Activated CD4-positive, alpha-beta T cell treated with anti-CD3 and anti-CD28 coated beads, Interleukin-10, Interleukin-2, amounts not matched to agents 100 ng/mL and 50 ng/mL, durations not matched to agents 16 hours and 8 hours (primary cell): ENCODE results near the gene PPFIA3.
"Not testable (repeated sequence)": the region's sequence is repeated elsewhere in the genome, so short reads cannot be mapped to it uniquely, and the experiment has no call there.

Experiments used
- DNase-seq: peaks from one replicate; pipeline ENCODE4 v3.0.0-alpha.2; 2020

PPFIA3 gene

DNA sequence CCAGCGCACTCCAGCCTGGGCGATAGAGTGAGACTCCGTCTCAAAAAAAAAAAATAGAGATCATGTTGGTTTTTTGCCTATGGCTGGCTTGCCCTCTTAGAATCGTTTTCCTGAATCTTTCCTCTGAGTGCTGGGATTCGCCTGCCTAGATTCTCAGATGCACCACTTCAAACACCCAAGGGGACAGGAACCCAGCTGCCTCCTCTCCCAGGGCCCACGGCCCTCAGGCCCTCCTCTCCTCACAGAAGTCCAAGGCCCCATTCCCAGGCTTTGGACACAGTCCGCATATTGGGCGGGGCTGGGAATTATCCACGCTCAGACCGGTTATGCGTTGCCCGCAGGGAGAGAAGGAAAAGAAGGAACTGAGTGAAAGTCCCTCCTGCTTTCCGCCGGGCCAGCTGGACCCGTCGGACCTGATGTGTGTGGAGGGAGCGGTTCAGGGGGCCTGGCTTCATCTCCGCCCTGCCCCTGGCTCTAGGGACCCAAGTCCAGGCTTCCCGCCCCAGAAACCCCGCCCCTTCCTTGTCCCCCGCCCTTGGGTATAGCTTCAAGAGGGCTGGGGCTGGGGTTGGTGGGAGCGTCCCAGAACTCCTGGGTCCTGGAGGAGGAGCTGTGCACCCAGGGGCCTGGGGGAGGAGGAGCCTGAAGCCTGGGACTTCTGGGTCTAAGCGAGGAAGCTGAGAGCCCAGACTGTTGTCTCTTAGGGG, 5.8 kb downstream of the PPFIA3 start:
- no peak for DNase-seq

DNA sequence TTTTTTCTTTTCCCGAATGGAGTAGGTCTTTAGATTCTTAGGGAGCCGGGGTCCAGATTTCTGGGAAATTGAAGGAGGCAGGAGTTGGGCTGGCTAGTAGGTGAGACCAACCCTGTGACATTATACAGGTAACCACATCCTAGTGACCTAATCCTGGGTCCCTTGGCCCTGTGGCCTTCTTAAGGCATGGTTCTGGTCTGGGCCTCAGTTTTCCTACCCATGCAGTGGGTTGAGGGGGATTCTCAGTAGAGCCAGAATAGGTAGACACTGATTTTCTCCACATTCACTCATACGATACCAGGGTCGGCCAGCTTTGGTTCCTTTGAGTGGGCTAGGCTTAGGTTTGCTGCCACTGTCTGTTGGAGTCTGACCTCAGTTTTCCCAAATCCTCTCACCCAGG, 7.2 kb downstream of the PPFIA3 start:
- DNase-seq = no peak

DNA sequence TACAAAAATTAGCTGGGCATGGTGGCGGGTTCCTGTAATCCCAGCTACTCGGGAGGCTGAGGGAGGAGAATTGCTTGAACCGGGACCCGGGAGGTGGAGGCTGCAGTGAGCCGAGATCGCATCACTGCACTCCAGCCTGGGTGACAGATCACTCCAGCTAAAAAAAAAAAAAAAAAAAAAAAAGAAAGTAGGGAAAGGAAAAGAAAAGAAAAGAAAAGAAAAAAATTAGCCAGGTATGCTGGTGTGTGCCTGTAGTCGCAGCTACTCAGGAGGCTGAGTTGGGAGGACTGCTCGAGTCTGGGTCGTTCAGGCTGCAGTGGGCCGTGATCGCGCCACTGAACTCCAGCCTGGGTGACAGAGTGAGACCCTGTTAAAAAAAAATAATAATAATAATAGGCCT, 7.9 kb downstream of the PPFIA3 start:
- not testable (repeated sequence) for DNase-seq

DNA sequence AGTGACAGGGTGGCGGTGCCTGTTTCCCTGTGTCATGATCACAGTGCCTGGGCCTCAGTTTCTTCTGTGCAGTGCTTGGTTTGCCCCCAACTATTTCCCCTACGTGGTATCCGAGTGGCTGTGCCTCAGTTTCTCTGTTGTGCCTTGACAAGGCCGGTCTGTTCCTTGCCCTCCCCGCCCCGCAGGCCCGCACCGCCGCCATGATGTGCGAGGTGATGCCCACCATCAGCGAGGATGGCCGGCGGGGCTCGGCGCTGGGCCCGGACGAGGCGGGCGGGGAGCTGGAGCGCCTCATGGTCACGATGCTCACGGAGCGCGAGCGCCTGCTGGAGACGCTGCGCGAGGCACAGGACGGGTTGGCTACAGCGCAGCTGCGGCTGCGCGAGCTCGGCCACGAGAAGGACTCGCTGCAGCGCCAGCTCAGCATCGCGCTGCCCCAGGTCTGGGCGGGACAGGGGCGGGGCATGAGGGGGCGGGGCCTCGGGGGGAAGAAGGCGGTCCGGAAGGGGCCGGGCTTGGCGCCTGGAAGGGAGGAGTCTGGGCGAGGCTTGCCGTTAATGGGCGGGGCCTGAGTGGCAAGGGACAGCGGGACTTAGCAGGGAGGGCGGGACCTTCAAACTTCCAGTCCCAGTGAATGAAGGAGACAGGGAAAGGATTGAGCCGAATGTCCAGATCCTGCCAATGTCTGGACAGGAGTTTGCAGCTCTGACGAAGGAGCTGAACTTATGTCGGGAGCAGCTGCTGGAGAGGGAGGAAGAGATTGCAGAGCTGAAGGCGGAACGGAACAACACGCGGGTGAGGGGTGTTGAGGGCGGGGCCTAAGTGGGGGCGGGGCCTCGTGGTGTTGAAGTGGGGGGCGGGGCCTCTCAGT, 8.6 kb downstream of the PPFIA3 start:
- DNase-seq = peak; percentile 97

DNA sequence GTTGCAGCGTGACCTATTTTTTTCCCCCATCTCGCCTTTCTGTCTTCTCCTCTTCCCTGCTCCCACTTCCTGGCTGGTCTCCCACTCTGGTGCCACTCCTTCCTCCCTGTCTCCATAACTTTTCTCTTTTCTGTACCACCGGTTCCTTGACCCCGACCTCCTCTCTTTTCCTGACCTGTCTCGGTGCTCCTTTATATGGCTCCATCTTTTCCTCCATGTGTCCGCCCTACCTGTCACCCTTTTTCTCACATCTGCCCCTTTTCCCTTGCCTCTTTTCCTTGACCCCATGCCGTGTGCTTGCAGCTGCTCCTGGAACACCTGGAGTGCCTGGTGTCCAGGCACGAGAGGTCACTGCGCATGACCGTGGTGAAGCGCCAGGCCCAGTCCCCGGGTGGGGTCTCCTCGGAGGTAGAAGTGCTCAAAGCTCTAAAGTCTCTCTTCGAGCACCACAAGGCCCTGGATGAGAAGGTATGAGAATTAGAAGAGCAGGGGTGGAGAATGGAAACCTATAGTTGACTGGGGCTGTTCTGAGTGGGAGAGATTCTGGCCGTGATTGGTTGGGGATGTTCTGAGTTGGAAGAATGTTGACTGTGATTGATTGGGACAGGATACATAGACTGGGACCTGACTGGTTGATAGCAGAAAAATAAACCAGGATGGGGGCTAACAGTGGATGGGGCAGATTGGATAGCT, 9.3 kb downstream of the PPFIA3 start:
- DNase-seq = no peak

DNA sequence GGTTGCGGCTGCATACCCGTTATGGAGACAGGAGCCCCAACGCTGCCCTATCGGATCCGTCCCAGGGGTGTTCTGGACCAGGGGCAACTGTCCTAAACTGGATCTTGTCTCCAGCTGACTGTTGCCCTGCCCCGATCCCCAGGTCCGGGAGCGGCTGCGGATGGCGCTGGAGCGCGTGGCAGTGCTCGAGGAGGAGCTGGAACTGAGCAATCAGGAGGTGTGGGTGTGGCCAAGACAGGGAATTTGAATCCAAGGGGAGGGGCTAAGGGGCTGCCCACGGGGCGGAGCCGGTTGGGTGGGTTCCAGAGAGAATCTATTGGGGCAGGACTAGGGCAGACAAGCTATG, 9.9 kb downstream of the PPFIA3 start:
- no peak for DNase-seq

DNA sequence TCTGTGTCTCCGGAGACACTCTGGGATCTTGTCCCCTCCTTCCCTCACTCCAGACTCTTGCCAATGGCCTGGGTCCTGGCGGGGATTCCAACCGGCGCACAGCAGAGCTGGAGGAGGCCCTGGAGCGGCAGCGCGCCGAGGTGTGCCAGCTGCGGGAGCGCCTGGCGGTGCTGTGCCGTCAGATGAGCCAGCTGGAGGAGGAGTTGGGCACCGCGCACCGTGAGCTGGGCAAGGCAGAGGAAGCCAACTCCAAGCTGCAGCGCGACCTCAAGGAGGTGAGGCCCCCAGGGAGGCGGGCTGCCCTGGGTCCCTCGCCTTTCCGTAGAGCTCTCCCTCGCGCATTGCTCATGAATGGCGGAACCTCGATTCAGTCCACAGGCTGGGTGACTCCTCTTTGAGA, 11.0 kb downstream of the PPFIA3 start:
- DNase-seq = no peak

DNA sequence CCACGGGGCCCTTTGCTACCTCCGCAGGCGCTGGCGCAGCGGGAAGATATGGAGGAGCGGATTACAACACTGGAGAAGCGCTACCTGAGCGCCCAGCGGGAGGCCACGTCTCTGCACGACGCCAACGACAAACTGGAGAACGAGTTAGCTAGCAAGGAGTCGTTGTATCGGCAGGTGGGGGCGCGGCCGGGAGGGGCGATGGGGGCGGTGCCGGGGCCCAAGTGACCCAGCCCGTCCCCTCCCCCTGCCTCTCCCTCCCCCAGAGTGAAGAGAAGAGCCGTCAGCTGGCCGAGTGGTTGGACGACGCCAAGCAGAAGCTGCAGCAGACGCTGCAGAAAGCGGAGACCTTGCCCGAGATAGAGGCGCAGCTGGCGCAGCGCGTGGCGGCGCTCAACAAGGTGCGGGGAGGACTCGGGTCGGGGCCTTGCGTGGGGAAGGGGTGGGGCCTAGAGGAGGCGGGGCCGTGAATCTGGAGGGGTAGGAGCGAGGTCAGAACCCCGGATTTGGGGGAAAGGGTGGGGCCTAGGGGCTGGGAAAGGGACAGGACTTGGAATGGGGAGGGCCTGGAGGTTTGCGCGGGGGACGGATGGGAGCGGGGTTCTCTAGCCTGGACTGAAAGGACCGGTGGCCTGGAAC, 13.7 kb downstream of the PPFIA3 start:
- no peak for DNase-seq

DNA sequence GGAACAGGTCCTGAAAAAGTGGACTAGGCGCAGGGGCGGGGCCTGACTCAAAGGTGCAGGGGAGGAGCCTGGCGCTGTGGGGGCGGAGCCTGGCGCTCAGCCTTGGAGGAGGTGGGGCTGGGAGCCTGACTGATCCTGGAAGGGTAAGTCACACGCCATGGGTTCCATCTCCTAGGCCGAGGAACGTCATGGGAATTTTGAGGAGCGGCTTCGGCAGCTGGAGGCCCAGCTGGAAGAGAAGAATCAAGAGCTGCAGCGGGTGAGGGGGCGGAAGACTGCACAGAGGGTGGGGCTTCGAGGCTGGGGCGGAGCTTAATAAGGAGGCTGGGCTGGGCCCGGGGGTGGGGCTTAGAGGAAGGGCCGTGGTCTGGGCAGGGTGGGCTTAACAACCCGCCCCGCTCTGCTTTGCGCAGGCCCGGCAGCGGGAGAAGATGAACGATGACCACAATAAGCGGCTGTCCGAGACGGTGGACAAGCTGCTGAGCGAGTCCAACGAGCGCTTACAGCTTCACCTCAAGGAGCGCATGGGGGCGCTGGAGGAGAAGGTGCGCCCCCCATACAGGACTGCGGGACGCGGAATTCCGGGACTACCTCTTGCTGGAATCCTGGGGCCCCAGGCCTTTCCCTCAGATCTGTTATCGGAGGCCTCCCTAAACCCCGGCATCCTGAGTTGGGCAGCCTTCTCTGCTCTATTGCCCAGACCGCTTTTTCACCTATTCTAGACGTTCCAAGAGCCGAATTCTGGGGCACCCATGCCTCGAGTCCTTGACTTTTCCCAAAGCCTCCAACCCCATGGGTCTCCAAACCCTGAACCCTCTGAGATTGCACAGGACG, 14.5 kb downstream of the PPFIA3 start:
- peak; percentile 35 for DNase-seq

DNA sequence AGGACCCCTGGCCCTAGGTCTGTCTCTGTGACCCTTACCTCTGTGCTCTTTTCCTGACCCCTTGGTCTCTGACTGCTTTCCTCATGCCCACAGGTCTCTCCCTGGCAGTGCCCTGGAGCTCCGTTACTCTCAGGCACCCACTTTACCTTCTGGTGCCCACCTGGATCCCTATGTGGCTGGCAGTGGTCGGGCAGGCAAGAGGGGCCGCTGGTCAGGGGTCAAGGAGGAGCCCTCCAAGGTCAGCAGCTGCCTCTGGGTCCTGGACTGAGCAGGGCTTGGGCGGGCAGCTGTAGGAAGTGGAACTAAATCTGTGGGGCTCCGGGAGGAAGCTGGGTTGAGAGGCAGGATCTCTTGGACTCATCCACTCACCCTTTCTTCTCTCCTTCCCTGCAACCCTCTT, 16.3 kb downstream of the PPFIA3 start:
- DNase-seq = no peak

DNA sequence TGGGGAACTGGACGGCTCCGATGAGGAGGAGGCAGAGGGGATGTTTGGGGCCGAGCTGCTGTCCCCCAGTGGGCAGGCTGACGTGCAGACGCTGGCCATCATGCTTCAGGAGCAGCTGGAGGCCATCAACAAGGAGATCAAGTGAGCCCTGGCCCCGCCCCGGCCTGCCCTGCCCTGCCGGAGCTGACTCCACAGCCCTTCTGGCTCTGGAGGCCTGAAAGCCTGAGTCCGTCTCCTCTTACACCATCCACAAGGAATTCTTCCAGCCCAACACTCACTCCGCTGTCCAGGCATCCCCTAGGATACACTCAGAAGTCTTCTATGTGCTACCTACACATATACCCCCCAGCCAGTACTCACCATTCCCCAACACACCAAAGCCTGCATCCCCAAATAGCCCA, 17.4 kb downstream of the PPFIA3 start:
- no peak for DNase-seq

DNA sequence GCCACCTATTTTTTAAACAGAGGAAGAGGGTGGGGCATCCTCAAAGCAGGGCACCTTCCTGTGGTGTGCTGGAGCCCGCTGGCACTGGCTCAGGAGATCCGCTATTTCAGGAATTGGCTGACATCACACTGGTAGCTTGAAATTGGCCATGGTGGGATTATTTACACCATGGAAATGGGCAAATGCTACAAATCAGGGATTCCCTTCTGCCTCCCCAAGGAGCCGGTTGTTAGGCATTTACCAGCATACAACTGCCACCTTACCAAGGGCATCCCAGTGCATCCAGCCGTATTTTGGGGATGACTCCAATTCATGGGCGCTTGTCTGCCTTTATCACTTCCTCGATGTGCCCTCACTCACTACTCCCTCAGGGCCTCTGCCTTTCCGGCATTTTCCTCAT, 21.6 kb downstream of the PPFIA3 start:
- DNase-seq = no peak

DNA sequence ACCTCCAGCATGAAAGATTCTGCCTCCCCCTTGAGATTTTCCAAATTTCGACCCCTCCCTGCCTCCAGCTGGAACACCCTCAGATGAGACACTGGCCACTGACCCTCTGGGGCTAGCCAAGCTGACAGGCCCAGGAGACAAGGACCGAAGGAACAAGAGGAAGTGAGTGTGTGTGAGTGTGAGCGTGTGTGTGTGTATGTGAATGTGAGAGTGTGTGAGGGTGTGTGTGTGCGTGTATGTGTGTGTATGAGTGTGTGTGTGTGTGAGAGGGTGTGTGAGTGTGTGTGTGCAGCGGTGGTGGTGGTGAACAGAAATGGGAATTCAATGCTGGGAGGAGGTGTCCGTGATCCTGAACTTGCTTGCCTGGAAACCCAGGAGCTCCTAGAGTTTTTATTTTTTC, 22.0 kb downstream of the PPFIA3 start:
- no peak for DNase-seq

DNA sequence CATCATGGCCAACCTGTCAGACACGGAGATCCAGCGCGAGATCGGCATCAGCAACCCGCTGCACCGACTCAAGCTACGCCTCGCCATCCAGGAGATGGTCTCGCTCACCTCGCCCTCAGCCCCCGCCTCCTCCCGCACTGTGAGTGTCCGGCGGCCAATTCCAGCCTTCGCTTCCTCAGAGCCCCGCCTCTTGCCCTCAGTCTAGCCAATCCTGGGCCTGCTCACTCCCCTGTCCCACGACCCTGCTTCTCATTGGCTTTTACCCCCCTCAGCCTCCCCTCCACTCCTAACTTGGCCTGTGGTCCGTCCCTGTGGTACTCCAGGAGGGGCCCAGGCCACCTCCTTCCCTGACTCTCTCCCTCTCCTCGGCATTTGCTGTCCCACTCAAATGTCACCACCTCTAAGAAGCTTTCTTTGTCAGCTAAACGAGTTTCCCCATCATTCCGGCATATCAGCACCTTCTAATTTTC, 23.6 kb downstream of the PPFIA3 start:
- peak; percentile 79 for DNase-seq

DNA sequence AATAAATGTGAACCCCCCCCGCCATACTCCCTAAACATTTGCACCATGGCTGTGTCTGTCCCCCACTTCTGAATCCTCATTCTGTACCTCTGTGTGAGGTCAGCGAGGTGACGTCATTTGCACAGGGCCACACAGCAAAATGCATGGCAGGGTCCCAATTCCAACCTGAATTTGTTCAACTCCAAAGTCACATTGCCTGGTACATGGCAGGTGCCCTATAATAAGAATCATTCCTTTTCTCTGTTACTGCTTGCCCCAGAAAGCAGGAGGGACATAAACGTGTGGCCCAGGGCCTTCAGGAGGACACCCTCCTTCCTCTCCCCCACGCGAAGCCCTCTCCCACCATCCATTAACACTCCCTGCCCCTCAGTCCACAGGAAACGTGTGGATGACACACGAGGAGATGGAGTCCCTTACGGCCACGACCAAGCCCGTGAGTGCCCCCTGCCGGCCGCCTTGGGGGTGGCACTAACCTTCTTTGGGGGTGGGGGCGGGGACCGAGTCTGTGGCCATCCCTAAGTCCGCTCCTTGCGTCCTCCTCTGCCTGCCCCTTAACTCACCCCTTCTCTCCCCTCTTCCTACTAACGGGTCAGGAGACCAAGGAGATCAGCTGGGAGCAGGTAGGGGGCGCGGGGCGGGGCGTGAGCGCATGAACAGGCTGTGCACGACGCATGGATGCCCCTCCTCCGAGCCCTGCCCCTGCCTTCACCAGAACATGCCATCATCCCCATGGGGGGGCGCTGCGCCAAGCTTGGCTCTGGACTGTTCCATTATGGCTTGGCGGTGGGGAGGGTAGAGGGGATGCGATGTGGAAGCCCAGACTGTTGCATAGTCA, 26.4 kb downstream of the PPFIA3 start:
- DNase-seq = peak; percentile 82

DNA sequence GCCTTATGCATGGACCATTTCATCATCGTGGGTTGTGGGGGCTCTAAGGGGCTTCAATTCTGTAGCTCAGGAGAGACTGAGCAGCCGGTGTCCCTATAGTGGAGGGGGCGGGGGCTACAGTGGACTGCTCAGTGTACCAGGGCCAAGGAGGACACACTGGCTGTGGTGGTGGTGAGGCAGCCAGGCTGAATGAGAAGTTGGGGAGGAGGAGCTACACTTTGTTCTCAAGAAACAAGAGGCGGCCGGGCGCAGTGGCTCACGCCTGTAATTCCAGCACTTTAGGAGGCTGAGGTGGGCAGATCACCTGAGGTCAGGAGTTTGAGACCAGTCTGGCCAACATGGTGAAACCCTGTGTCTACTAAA, 27.0 kb downstream of the PPFIA3 start:
- not testable (repeated sequence) for DNase-seq

DNA sequence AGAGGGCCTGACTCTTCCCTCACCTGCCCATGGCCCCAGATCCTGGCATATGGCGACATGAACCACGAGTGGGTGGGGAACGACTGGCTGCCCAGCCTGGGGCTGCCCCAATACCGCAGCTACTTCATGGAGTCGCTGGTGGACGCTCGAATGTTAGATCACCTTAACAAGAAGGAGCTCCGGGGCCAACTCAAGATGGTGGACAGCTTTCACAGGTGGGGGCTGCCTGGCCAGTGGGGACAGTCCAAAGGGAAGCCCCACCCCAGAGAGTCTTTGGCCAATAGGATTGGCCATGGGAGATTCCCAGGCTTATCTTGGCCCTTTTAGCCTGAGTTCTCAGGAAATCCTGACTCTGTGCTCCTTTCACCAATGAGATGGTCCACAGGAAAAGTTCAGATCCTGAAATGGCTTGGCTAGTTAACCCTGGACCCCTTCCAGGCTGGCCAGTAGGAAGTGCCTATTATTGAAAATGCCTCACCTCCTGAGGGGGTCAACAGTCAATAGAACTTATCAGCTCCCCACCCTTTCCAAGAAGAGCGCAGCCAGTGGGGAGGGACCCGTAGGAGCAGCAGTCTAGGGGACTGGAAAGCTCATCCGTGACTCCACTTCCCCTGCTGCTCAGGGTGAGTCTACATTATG, 28.8 kb downstream of the PPFIA3 start:
- DNase-seq = no peak

DNA sequence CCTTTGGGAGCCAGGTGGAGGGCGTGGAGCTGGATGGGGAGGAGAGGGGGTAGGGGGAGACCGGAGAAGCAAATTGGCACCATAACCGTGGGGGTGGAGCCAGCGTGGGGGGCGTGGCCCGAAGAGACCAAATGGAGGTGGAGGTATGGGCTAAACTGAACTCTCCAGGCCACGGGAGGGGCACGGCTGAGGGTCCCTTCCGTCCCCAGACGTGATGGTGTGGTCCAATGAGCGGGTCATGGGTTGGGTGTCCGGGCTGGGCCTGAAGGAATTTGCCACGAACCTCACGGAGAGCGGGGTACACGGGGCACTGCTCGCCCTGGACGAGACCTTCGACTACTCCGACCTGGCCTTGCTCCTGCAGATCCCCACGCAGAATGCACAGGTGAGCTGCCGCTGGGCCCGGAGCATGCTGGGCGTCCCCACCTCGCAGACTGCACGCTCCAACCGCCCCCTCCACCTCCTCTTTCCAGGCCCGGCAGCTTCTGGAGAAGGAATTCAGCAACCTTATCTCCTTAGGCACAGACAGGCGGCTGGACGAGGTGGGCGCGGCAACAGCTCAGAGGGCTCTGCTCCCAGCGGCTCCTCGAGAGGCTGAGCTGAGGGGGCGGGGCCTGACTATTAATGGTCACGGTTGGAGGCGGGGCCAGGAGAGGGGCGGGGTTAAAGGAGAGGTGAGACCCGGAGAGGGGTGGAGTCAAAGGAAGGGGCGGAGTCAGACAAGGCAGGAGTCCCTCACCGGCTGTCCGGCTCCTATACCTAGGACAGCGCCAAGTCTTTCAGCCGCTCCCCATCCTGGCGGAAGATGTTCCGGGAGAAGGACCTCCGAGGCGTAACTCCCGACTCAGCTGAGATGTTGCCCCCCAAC, 29.7 kb downstream of the PPFIA3 start:
- DNase-seq = peak; percentile 81

DNA sequence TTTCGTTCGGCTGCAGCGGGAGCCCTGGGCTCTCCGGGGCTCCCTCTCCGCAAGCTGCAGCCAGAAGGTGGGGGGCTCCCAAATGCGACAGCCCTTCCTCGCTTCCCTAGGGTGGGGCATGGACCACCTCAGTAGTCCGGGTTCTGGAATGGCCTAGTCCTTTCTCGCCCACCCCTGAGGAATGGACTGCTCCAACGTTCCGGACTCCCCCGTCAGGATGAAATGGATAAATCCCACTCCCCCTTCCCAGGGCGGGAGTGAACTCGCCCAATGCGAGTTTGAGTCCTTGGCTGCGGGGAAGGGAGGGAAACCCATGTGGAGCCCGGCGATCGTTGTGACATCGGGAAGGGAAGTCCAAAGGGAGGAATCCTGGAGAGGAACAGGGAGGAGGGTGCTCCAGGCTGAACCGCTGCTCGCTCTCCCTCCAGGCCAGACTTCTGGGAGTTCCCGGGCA, 30.3 kb downstream of the PPFIA3 start:
- DNase-seq = no peak
